Esophagus mucosa (tissue), 1 donor: ENCODE results near the gene TIGAR. TPM values are rescaled to one million over a fixed set of nuclear protein-coding genes. Genes with fewer than 3 reads are reported as not detected.

Experiments
- ATAC-seq: fragments of 200-7000 bp; cut with Tn5 transposase; one replicate; pipeline ENCODE4 v1.9.1; 2020
- total RNA-seq: library from RNA; stranded (reverse); gene quantifications from one replicate; pipeline ENCODE4 v1.2.4, GENCODE V29; 2023
- donor health status: DM: yes; HTN: yes; CAD: no.

The TIGAR gene
- total RNA-seq, 1 donor from 2014 or later = 6.1 TPM

- ATAC-seq = no peak
Measured at GRCh38 chr12:4282892-4283511, 38.0 kb upstream of the TIGAR start.

- ATAC-seq = no peak
Measured at GRCh38 chr12:4283512-4284255, 37.3 kb upstream of the TIGAR start.

- no peak for ATAC-seq
Measured at GRCh38 chr12:4284306-4284705, 36.7 kb upstream of the TIGAR start.

GRCh38 chr12:4285070-4285469 lies 35.9 kb upstream of the TIGAR start:
- ATAC-seq = no peak

- no peak for ATAC-seq
Measured at GRCh38 chr12:4286228-4286627, 34.8 kb upstream of the TIGAR start.

- no peak for ATAC-seq
Measured at GRCh38 chr12:4286771-4287317, 34.2 kb upstream of the TIGAR start.

- ATAC-seq = no peak
Measured at GRCh38 chr12:4287325-4288211, 33.4 kb upstream of the TIGAR start.

- ATAC-seq = no peak
Measured at GRCh38 chr12:4288296-4289131, 32.5 kb upstream of the TIGAR start.

GRCh38 chr12:4289231-4289878 lies 31.7 kb upstream of the TIGAR start:
- no peak for ATAC-seq

- ATAC-seq = no peak
Measured at GRCh38 chr12:4289998-4290790, 30.8 kb upstream of the TIGAR start.

- no peak for ATAC-seq
Measured at GRCh38 chr12:4292341-4293073, 28.5 kb upstream of the TIGAR start.

- ATAC-seq = no peak
Measured at GRCh38 chr12:4293299-4293965, 27.6 kb upstream of the TIGAR start.

- no peak for ATAC-seq
Measured at GRCh38 chr12:4293966-4294505, 27.0 kb upstream of the TIGAR start.

GRCh38 chr12:4296751-4297150 lies 24.3 kb upstream of the TIGAR start:
- no peak for ATAC-seq

- no peak for ATAC-seq
Measured at GRCh38 chr12:4297617-4298016, 23.4 kb upstream of the TIGAR start.

- ATAC-seq = no peak
Measured at GRCh38 chr12:4300883-4301282, 20.1 kb upstream of the TIGAR start.

GRCh38 chr12:4301932-4302501 lies 19.0 kb upstream of the TIGAR start:
- ATAC-seq = no peak

GRCh38 chr12:4302881-4303280 lies 18.1 kb upstream of the TIGAR start:
- no peak for ATAC-seq

- ATAC-seq = no peak
Measured at GRCh38 chr12:4303750-4304149, 17.3 kb upstream of the TIGAR start.
